ENCODE results near the gene GRM8.

Gene GRM8

DNA sequence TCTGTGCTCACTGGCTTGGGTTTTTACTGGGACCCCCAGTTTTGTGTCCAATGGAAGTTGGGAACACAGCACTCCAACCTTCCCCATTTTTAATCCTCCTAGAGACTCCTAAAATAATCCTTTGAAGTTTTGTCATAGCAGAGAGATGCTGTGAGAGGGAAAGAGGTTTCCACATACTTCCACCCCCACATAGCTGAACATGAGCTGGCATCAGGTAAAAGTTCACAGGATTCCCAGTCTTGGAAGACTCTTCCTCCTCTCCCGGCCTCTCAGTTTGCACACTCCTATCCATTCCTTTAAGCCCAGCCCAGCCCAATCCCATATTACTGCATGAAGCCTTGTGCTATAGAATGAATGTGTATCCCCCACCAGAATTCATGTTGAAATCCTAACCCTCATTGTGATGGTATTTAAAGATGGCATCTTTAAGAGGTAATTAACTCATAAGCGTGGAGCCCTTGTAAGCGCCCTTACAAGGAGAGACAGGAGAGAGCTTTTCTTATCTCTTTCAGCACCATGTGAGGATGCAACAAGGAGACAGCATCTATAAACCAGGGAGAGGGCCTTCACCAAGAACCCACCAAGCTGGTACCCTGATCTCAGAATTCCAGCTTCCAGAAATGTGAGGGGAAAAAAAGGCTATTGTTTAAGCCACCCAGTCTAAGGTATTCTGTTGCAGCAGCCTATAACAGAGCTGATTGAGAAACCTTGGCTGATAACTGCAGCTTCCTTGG is 22.4 kb downstream of the GRM8 start:
- no peak for DNase-seq

DNA sequence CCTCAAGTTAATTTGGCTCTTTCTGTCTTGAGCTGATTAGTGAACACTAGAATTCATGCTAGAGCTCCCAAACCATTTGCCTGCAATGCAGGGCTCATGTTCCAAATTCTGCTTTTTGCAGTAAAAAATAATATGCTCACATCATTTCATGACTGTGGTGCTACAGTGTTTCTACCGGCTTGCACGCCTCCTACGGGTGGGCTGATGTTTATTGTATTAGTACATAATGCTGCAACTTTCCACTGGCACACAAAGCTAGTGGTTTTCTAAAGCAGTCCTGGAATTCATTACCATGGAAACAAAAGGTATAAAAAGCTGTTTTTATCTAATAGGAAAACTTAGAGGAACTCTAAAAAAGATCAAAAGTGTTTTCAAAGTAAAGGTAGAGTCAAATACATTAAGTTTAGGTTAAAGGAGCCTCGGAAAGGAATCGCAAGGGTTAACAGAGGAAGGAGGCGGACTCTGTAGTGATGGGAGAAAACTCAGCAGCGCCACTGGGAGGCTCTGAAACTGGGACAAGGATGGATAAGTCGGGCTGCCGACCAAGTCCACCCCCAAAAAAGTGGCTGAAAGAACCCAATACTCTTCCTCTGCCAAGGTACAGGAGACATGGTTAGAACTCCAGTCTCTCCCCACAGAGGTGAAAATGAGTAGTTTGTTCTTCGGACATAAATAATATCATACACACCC is 25.9 kb downstream of the GRM8 start:
- no peak for DNase-seq

DNA sequence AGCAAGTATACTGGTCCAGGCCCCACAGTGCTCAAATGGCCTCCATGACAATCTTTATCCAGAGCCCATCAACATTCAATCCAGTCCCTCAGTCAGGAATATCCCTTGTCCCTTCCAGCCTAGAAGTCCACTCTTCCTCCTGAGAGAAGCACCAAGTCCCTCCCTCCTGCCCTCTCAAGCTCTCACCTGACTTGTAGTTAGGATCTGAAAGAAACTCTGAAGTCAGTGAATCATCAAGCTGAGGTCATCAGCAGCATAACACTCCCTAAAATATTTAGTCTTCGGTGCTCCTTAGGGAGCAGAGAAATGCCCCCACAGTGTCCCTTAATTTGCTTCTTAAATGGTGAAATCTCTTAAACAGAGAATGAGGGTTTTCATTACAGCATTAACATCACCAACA is 31.0 kb downstream of the GRM8 start:
- no peak for DNase-seq

DNA sequence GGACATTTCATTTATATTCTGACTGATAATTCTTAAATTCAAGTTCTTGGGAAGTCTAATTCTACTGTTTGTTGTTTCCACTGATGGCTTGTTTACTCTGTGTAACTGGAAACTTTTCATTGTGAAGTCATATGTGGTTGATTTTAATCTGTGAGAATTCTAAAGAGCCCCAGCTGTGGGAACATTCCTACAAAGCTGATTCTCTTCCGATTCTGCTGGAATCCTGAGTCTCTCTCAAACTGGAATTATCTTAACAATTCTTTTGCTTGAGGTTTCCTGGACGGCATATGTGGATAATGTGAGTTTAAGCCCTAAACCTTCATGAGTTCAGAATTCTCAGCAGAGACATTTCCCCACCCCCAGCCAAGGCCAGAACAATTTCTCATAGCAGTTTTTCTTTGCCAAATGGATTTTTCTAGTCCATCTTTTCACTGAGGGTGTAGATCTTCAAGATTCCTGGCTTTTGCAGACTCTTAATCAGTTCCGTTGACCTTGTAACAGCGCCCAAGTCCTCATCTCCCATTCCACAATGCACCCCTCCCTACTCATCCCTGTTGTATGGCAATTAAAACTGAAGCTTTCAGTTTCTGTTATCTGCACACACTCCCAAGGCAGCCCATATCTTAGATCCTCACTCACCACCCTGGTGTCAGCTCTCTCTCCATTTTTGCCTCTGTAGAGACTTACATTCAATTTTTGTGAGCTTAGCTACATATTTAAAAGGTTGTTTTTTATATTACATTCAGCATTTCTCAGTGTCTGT is 37.6 kb downstream of the GRM8 start:
- no peak for DNase-seq

DNA sequence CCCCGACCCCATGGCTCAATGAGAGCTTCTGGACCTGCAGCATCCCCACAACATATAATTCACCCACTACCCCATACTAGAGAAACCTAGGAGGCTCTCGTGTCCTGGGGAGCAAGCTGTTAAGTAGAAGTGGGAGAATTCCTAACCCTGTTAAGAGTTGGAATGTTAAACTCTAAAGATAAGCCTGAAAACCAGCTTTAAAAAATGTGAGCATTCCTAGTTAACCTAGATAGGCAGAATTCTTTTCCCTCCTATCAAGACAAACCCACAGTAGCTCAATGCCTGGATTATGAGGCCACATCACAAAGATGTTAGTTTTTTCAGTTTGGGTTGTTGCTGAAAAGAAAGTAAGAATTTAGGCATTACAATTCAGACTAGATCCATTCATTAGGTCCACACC is 42.9 kb downstream of the GRM8 start:
- DNase-seq = no peak

DNA sequence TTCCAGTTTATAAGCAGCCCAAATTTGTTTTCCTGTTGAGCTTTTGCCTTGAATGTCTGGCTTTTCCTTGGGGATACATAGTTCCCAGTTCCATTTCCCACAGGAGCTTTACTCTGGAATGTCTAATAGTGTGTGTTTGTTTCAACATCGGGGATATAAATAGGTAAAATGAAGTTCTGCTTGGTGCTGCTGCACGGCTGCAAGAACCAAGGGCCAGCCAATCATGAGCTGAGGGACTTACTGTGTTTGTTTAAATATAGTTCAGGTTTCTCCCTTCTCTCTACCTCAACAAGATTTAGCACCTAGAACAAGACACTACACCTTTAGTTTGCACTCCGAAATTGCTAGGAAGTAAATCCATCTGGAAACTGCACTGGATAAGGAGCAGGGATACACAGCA is 43.9 kb downstream of the GRM8 start:
- no peak for DNase-seq

DNA sequence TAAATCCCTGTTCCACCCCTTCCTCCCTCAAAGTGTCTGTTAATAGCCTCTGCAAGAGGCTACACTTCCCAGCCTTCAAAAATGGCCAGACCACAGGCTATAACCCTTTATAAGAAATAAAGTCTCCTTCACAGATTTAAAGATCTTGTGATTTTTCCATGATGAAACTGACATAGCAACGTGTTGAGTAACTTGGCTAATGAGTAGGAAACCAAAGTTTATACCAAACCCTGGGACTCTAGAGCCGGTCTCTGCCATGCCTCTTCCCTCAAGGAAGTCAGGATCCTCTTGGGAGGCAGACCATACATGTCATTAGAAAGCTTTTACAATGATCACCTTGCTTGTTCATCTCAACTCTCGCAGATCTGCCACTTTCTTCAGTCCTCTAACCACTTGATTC is 44.4 kb downstream of the GRM8 start:
- no peak for DNase-seq

DNA sequence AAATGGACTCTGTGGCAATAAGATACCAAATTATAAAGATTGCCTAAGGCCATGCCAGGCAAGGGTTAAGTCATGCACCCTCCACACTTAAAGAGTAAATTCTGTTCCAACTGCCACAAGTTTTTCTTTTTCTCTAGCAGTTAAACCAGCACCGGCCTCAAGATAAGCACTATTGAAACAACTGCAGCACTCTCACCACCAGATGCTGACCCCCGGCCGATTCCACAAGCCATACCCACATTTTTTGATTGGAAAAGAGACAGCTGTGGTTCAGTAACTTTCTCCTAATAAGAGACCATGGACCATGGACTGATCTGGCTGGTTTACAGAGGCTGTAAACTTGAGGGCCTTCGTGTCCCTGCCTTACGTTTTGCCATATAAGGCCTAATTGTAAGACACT is 44.9 kb downstream of the GRM8 start:
- DNase-seq = no peak

DNA sequence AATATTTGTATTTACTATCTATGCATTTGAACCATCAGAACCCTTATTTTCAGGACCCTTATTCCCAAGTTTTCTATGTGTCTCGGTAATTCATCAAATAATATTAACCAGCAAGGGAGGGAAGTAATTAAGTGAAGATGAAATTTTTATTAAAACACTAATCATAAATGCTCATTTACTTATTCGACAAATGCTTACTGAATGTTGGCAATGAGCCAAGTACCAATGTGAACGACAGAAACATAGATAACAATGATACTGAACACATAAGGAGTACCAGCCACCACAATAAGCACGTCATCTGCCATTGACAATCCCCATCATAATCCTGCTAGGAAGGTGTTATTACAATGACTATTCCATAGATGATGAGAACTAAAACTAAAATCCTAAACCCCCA is 45.5 kb downstream of the GRM8 start:
- no peak for DNase-seq

DNA sequence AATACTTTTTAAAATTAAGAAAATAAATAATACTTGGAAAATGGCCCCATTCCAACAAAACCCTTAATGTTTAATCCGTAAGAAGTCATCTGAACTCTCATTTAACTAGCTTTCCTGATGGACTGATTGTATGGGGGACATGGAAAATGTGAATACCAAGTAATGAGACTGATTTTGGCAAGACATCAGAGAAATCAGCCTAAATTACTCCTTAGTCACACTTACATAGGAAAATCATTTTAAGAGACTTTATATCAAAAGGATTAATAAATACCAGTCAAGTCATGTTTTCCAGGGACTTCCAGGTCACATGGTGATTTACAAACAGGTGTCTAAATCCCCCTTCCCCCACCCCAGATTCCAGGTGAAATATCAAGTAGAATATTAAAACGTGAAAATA is 58.2 kb downstream of the GRM8 start:
- DNase-seq = no peak

DNA sequence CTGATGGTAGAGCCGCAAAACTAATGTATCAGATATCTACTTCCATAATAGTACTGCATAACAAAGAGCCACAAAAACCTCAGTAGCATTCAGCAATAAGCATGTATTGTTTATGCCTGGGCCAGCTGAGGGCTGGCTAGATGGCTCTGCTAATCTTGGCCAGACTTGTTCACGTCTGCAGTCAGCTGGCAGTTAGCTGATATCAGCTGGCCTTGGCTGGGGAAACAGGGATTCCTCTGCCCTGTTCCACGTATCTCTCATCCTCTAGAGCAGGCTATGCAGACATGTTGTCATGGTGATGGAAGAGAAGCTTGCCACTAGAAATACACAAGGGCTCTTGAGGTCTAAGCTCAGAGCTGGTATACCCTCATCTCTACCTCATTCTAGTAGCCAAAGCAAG is 62.9 kb downstream of the GRM8 start:
- DNase-seq = no peak

DNA sequence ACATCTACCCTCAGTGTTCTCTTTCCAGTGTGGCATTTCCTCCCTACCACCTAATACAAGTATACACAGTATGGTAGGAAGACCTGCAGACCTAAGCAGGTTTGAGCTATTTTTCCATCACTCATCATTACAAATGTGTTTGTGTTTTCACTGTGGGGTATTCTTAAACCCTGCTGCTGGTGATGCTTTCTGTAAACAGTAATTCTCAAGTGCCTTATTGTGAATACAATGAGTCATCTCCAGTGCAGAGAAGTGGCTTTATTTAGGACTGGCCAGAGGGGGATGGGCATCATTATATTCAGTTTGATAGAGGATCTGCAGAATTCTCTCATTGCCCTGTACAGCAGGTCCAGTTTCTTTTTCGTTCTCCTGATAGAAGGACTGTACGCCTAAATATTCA is 63.7 kb downstream of the GRM8 start:
- DNase-seq = no peak

DNA sequence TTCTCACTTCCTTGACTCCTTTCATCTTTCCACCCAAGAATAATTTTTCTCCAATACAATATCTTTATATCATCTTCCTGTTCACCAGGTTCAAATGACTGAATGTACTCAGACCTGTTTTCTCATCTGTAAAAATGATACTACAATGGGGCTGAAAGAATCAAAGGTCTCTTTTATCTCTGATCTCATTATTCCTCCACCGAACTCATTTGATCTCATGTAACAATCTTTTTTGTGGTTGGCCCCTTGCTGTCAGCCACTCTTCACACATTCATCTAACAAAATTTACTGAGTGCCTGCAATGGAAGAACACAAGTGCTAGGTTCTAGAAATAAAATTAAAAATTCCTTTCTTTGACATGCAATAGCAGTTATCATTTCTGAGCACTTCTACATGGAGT is 65.0 kb downstream of the GRM8 start:
- no peak for DNase-seq

DNA sequence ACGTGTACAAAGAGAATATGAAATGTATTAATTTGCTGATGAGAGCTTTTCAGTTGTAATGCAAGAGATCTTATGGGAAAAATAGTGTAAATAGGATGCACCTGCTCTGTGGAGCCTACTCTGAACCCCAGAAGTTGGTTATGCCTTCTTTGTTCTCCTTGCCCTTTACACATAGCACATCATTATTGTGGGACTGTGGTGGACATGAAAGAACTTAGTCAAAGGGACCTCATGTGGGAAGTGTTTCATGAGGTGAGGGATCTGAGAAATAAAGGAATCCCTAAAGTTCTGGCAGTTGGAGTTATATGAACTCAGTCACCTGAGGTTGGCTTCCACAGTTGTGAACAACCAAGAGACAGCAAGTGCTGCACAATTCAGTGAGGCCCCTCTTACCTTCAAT is 66.1 kb downstream of the GRM8 start:
- DNase-seq = no peak

DNA sequence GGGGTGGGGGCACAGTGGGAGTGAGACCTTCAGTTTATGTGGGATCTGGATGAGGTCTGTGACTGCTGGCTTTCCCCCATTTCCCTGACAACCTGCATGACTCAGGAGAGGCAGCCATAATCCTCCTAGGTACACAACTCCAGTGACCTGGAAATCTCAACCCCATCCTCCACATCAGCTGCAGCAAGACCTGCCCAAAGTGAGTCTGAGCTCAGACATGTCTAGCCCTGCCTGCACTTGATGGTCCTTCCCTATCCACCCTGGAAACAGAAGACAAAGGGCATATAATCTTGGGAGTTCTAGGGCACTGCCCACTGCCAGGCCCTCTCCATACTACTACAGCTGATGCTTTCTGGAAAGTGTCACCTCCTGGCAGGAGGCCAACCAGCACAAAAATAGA is 75.6 kb downstream of the GRM8 start:
- no peak for DNase-seq

DNA sequence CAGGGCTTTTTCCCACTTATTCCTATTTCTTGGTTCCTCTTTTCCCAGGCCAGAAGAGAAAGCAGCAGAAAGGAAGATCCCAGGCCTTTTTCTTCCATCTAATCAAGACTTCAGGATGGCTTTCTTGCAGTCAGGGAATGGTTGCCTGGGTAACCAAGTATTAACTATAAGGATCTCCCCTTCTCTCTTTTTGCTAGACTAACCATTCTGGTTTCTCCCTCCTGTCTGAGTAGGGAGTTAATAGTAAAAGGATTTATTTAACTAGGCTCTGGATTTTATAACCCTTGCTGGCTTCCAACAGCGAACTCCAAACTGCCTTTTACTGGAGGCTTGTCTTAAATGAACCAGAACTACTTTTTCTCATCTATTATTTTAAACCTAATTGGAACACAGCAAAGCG is 90.4 kb downstream of the GRM8 start:
- no peak for DNase-seq

DNA sequence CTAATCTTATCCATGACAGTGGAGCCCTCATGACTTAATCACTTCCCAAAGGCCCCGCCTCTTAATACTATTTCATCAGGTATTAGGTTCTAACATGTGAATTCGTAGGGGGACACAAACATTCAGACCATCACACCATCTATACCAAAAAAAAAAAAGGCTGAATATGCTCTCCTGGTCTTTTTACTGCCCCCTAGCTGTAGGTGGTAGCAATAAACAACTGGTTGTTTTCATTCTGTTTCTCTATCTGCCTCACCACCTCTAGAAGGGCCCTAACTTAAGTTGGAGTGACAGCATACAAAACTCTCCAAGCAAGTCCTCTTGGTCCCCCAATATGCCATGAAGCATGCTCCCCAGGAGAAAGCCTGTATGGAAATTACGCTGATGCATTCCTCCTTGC is 94.1 kb downstream of the GRM8 start:
- no peak for DNase-seq

DNA sequence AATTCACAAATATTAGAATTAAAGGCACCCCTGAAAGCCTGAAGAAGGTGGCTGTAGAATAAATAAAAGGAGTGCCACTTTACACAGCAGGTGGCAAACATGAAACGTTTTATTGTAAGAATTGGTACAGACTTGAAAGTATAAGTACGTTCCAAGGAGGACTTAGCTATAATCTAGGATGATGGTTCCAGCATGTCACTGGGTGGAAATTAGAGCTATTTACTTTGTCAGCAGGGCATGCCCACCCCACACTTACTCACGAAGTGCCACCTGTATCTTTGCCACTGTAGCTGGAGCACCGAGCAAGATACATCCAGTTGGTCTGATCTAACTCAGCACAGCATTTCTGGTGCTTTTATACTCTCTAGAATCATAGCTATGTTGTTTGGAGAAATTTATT is 97.8 kb downstream of the GRM8 start:
- no peak for DNase-seq

DNA sequence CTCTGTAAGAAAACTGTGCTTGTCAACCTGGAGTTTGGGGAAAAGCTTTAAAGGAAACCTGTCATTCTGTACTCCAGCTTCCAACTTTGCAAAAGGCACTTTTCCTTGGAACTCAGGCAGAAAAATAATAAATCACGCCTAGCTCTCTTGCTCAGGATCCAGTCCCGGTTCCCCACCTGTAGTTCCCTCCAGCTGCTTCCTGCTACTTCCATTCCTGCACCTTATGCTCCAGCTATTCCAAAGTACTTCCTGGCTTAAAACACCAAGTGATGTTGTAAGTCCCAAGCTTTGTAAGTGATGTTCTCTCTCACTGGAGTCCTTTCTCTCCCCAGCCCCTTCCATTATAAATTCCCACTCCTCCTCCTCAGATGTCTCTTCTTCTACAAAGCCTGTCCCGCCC is 98.6 kb downstream of the GRM8 start:
- DNase-seq = no peak

DNA sequence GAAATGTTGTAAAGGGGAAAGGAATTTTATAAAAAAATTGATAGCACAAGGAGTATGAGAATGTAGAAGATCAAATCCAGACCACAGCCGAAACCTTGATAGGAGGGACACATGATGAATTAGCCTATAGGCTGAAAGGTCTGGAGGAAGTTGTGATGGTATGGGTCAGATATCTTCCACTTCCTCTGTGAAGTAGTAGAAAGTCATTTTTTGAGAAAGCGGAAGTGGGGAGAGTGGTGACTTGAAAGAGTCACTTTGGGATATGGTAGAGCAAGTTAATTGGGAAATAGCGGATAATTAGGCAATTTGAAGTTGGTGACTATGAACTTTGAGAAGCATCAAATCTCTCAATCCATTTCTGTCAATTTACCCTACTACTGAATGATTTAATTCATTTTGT is 99.4 kb downstream of the GRM8 start:
- DNase-seq = no peak

DNA sequence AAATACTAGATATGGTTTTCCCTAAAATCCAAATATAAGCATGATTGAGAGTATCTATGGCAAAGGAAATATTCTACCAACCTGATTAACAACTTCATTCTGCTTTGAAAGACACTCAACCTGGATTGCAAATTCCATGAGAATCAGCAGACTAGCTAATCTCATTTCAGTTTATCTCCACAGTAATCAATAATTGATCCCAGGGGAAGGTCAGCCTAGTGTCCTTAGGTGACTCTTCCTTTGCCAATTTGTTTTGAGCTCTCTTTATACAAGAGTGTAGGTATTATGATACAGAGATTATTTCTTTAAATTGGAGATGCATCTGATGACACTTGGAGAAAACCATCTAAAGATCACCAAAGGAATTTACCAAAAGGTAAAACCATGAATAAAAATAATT is 100.3 kb downstream of the GRM8 start:
- no peak for DNase-seq

DNA sequence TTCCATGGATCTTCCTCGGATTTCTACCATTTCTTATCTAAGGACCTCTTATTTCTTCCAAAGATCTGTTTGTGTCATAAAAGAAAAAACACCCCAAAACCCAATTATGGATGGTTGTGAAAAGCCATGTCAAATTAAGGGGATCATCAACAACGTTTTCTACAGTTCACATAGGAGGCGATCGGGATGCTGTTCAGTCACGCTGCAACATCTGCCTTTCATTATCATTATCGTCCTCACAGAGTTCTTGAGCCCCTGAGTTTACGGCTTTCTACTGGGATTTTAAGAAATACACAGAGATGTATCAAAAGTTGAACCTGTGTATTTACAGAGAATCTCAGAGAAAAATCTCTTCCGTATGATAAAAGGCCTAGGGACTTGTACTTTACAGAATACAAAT is 101.4 kb downstream of the GRM8 start:
- DNase-seq = no peak

DNA sequence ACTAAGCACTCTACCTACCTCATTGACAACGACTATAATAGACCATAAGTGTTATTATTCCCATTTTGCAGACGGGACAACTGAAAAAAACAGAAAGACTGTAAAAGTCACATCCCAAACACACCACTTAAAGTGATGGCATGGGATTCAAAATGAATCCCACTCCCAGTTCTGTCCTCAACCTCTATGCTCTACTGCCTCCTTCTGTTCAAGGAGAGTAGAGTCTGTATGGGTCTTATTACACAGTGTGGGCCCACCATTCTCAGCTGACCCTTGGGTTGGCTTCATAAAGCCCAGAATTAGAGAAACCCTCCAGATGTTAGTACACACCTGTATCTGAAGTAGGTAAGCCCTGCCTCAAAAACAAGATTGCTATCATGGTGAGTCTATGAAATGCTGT is 102.2 kb downstream of the GRM8 start:
- no peak for DNase-seq
